Thymus (tissue), 11 donors: Measurements from ENCODE around the gene CCHCR1. TPM values are rescaled to one million over a fixed set of nuclear protein-coding genes. Genes with fewer than 3 reads are reported as not detected.

ENCODE experiments used
- DNase-seq, 9 donors: peaks; one replicate each; pipeline ENCODE4 v3.0.0-alpha.2; 2013; ENCODE audit warnings: low spot score in 9 of 9, low read depth in 6 of 9, missing footprints in 1 of 9
- H3K27ac ChIP-seq, 2 donors: one replicate each; pipeline ENCODE4 v1.5.1; 2013; ENCODE audit warnings: control low read depth in 1 of 2, low read depth in 1 of 2, low read length in 1 of 2, mild to moderate bottlenecking in 1 of 2, moderate library complexity in 1 of 2
- H3K27me3 ChIP-seq, 2 donors: one replicate each; pipeline ENCODE4 v1.5.1; 2013; ENCODE audit warnings: low read length in 1 of 2; ENCODE audit not compliant: control insufficient read depth in 2 of 2, insufficient read depth in 1 of 2
- H3K36me3 ChIP-seq, 2 donors: one replicate each; pipeline ENCODE4 v1.5.1; 2013; ENCODE audit warnings: low read length in 1 of 2, mild to moderate bottlenecking in 1 of 2, moderate library complexity in 1 of 2; ENCODE audit not compliant: control insufficient read depth in 2 of 2, insufficient read depth in 2 of 2
- H3K4me1 ChIP-seq, 2 donors: one replicate each; pipeline ENCODE4 v1.5.1; 2013; ENCODE audit warnings: low read length in 2 of 2; ENCODE audit not compliant: control insufficient read depth in 2 of 2, insufficient read depth in 2 of 2
- H3K4me3 ChIP-seq, 2 donors: one replicate each; pipeline ENCODE4 v1.5.1; 2013; ENCODE audit warnings: low read length in 2 of 2, control low read depth in 1 of 2, mild to moderate bottlenecking in 1 of 2
- H3K9me3 ChIP-seq, 2 donors: one replicate each; pipeline ENCODE4 v1.5.1; 2013; ENCODE audit warnings: low read length in 1 of 2, mild to moderate bottlenecking in 1 of 2; ENCODE audit not compliant: control insufficient read depth in 2 of 2, insufficient read depth in 1 of 2
- WGBS: extraction: QIAGEN DNeasy Blood & Tissue Kit; methylation state at CpG from one replicate; pipeline ENCODE4 v1.1.7; 2013; 5-methylcytosine and 5-hydroxymethylcytosine counted together
- polyA plus RNA-seq: library from polyadenylated mRNA; stranded (reverse); fragments of 200-250 nt; gene quantifications from one replicate; pipeline ENCODE4 v1.2.3, GENCODE V29; 2013
- total RNA-seq: library from RNA; stranded (reverse); fragments of 120-200 nt; gene quantifications from one replicate; pipeline ENCODE4 v1.2.4, GENCODE V29; 2013
- donor health status: healthy.

CCHCR1 gene
- total and polyA plus RNA-seq, 2 donors, result 14.2 to 24.5 TPM

- no peaks in the 10 kb centered on the region for H3K9me3 ChIP-seq
- 92% methylated on average over 11 of the region's 11 CpGs for WGBS
- H3K4me3 ChIP-seq, result no peak overlapping the region
- H3K4me1 ChIP-seq, result peaks cover 0 to 3% of the 10 kb centered on the region in 2 donors
- DNase-seq, result no peak
- H3K36me3 ChIP-seq, result no peaks in the 10 kb centered on the region
- no peak overlapping the region for H3K27ac ChIP-seq
- peaks cover 0 to 45% of the 10 kb centered on the region in 2 donors for H3K27me3 ChIP-seq
Observed at GRCh38 chr6:31110825-31111582, 46.6 kb downstream of the CCHCR1 start.

- Histone ChIP-seq H3K27ac (no peak overlapping the region), H3K36me3 (no peaks in the 10 kb centered on the region), H3K9me3 (no peaks in the 10 kb centered on the region), H3K27me3 (peaks cover 0 to 27% of the 10 kb centered on the region in 2 donors), H3K4me3 (no peak overlapping the region), H3K4me1 (peaks cover 0 to 2% of the 10 kb centered on the region in 2 donors)
- WGBS, result 86% methylated on average over 4 of the region's 4 CpGs
- DNase-seq, result no peak
Observed at GRCh38 chr6:31107052-31107451, 50.5 kb downstream of the CCHCR1 start.

GRCh38 chr6:31103136-31103535 lies 54.5 kb downstream of the CCHCR1 start:
- Histone ChIP-seq H3K9me3 (no peaks in the 10 kb centered on the region), H3K27me3 (no peaks in the 10 kb centered on the region), H3K36me3 (no peaks in the 10 kb centered on the region), H3K27ac (no peak overlapping the region), H3K4me3 (no peak overlapping the region), H3K4me1 (peaks cover 0 to 2% of the 10 kb centered on the region in 2 donors)
- 98% methylated on average over 2 of the region's 2 CpGs for WGBS
- DNase-seq, result no peak

GRCh38 chr6:31098449-31098938 lies 59.1 kb downstream of the CCHCR1 start:
- WGBS, result 95% methylated on average over 4 of the region's 4 CpGs
- H3K4me3 ChIP-seq, result no peak overlapping the region
- no peaks in the 10 kb centered on the region for H3K36me3 ChIP-seq
- no peak overlapping the region for H3K27ac ChIP-seq
- H3K9me3 ChIP-seq, result no peaks in the 10 kb centered on the region
- H3K27me3 ChIP-seq, result no peaks in the 10 kb centered on the region
- peaks cover 8 to 14% of the 10 kb centered on the region in 2 donors for H3K4me1 ChIP-seq
- no peak for DNase-seq

GRCh38 chr6:31096656-31097055 lies 60.9 kb downstream of the CCHCR1 start:
- Histone ChIP-seq H3K36me3 (no peaks in the 10 kb centered on the region), H3K4me3 (no peak overlapping the region), H3K9me3 (no peaks in the 10 kb centered on the region), H3K4me1 (peaks cover 8 to 12% of the 10 kb centered on the region in 2 donors), H3K27ac (no peak overlapping the region), H3K27me3 (no peaks in the 10 kb centered on the region)
- WGBS, result 91% methylated on average over 5 of the region's 5 CpGs
- no peak for DNase-seq

GRCh38 chr6:31096215-31096614 lies 61.4 kb downstream of the CCHCR1 start:
- no peak overlapping the region for H3K27ac ChIP-seq
- no peaks in the 10 kb centered on the region for H3K9me3 ChIP-seq
- no peaks in the 10 kb centered on the region for H3K27me3 ChIP-seq
- no peak overlapping the region for H3K4me3 ChIP-seq
- WGBS, result 94% methylated on average over 3 of the region's 3 CpGs
- DNase-seq, result no peak
- no peaks in the 10 kb centered on the region for H3K36me3 ChIP-seq
- H3K4me1 ChIP-seq, result peaks cover 8 to 12% of the 10 kb centered on the region in 2 donors

GRCh38 chr6:31094389-31094881 lies 63.2 kb downstream of the CCHCR1 start:
- Histone ChIP-seq H3K4me3 (no peak overlapping the region), H3K9me3 (no peaks in the 10 kb centered on the region), H3K36me3 (no peaks in the 10 kb centered on the region), H3K27ac (peak overlapping the region; percentile 29 to 82), H3K4me1 (peaks cover 8 to 12% of the 10 kb centered on the region in 2 donors), H3K27me3 (no peaks in the 10 kb centered on the region)
- WGBS, result 7% methylated on average over 3 of the region's 3 CpGs
- peak in 4 of 9 donors; percentile 18 to 61 (median 30) for DNase-seq

- Histone ChIP-seq H3K4me3 (no peak overlapping the region), H3K27ac (no peak overlapping the region), H3K27me3 (no peaks in the 10 kb centered on the region), H3K9me3 (no peaks in the 10 kb centered on the region), H3K36me3 (no peaks in the 10 kb centered on the region), H3K4me1 (peaks cover 8 to 12% of the 10 kb centered on the region in 2 donors)
- 98% methylated on average over 12 of the region's 12 CpGs for WGBS
- DNase-seq, result no peak
Observed at GRCh38 chr6:31092769-31093505, 64.7 kb downstream of the CCHCR1 start.
